Cardiac muscle cell (in vitro differentiated cells and primary cell): Measurements from ENCODE around the gene MAP4. TPM values are rescaled to one million over a fixed set of nuclear protein-coding genes. Genes with fewer than 3 reads are reported as not detected.
A peak's percentile ranks its signal among the peaks of the same experiment; 100 is the strongest.

Experiments used
- DNase-seq, 2 donors: peaks; one replicate each; pipeline versions ENCODE4 v3.0.0 to v3.0.0-alpha.2; 2010 to 2017; ENCODE audit warnings: low read depth in 1 of 2, low spot score in 1 of 2
- H3K27ac ChIP-seq: fragments of 200-600 bp; sonication (generic); 2 replicates; pipeline ENCODE4 v1.5.1; 2016
- H3K27me3 ChIP-seq: fragments of 200-600 bp; sonication (generic); 2 replicates; pipeline ENCODE4 v1.6.0; 2016; ENCODE audit warnings: control low read depth
- H3K36me3 ChIP-seq: fragments of 200-600 bp; sonication (generic); 2 replicates; pipeline ENCODE4 v1.5.1; 2016; ENCODE audit warnings: control low read depth
- H3K4me1 ChIP-seq: fragments of 200-600 bp; sonication (generic); 2 replicates; pipeline ENCODE4 v1.8.1; 2017; ENCODE audit warnings: low read depth, mild to moderate bottlenecking, mixed run types
- H3K4me3 ChIP-seq: fragments of 200-600 bp; sonication (generic); 2 replicates; pipeline ENCODE4 v1.5.1; 2016; ENCODE audit warnings: mild to moderate bottlenecking
- H3K9me3 ChIP-seq: fragments of 200-600 bp; sonication (generic); 2 replicates; pipeline ENCODE4 v1.5.1; 2017; ENCODE audit warnings: low read depth, mild to moderate bottlenecking, control low read depth
- CTCF ChIP-seq: IDR thresholded peaks from 2 replicates; pipeline ENCODE4 v1.5.1; 2012; ENCODE audit warnings: low read depth, mild to moderate bottlenecking, low read length
- polyA plus RNA-seq: library from polyadenylated mRNA; unstranded; fragments of >200 nt; fragmentation: Nextera tagmentation; extraction: Ambion mirVana; gene quantifications from 2 replicates; pipeline ENCODE4 v1.2.1, GENCODE V29; 2016
- total RNA-seq: library from RNA; depleted of rRNA; stranded (reverse); fragments of >200 nt; gene quantifications from 2 replicates; pipeline ENCODE4 v1.2.3, GENCODE V29; 2016

The MAP4 gene
- total and polyA plus RNA-seq, 2 experiments from 2014 or later = 136 to 138 TPM

- H3K9me3 ChIP-seq = no peaks in the 10 kb centered on the region
- peaks cover 52% of the 10 kb centered on the region for H3K36me3 ChIP-seq
- H3K4me1 ChIP-seq = no peaks in the 10 kb centered on the region
- H3K4me3 ChIP-seq = no peak overlapping the region
- no peaks in the 10 kb centered on the region for H3K27me3 ChIP-seq
- DNase-seq = no peak
- no peak for TF ChIP-seq CTCF
- H3K27ac ChIP-seq = no peak overlapping the region
Observed at GRCh38 chr3:47870702-47871260, 145.4 kb downstream of the MAP4 start.

- Histone ChIP-seq H3K27me3 (no peaks in the 10 kb centered on the region), H3K4me1 (no peaks in the 10 kb centered on the region), H3K27ac (no peak overlapping the region), H3K36me3 (peaks cover 48% of the 10 kb centered on the region), H3K4me3 (no peak overlapping the region), H3K9me3 (no peaks in the 10 kb centered on the region)
- TF ChIP-seq CTCF = no peak
- no peak for DNase-seq
Observed at GRCh38 chr3:47870156-47870555, 146.1 kb downstream of the MAP4 start.

- Histone ChIP-seq H3K36me3 (peaks cover 51% of the 10 kb centered on the region), H3K27ac (no peak overlapping the region), H3K27me3 (no peaks in the 10 kb centered on the region), H3K4me1 (no peaks in the 10 kb centered on the region), H3K4me3 (no peak overlapping the region), H3K9me3 (no peaks in the 10 kb centered on the region)
- TF ChIP-seq CTCF = no peak
- no peak for DNase-seq
Observed at GRCh38 chr3:47868306-47868705, 147.9 kb downstream of the MAP4 start.

- no peaks in the 10 kb centered on the region for H3K4me1 ChIP-seq
- no peaks in the 10 kb centered on the region for H3K27me3 ChIP-seq
- no peak overlapping the region for H3K4me3 ChIP-seq
- DNase-seq = no peak
- no peak for TF ChIP-seq CTCF
- H3K27ac ChIP-seq = no peak overlapping the region
- H3K9me3 ChIP-seq = no peaks in the 10 kb centered on the region
- peaks cover 51% of the 10 kb centered on the region for H3K36me3 ChIP-seq
Observed at GRCh38 chr3:47867451-47868044, 148.7 kb downstream of the MAP4 start.

- DNase-seq = peak in 1 of 2 donors; percentile 24
- Histone ChIP-seq H3K4me1 (no peaks in the 10 kb centered on the region), H3K36me3 (peaks cover 41% of the 10 kb centered on the region), H3K27ac (no peak overlapping the region), H3K27me3 (no peaks in the 10 kb centered on the region), H3K4me3 (no peak overlapping the region), H3K9me3 (no peaks in the 10 kb centered on the region)
- peak; percentile 25 for TF ChIP-seq CTCF
Observed at GRCh38 chr3:47865192-47865591, 151.0 kb downstream of the MAP4 start.
